Hepatocyte (in vitro differentiated cells): ENCODE data around the gene ARHGAP5. TPM values are rescaled to one million over a fixed set of nuclear protein-coding genes. Genes with fewer than 3 reads are reported as not detected.

ENCODE experiments used
- DNase-seq: peaks from one replicate; pipeline ENCODE4 v3.0.0-alpha.2; 2016; ENCODE audit warnings: low spot score
- H2AFZ ChIP-seq: fragments of 200-600 bp; sonication (generic); 2 replicates; pipeline ENCODE4 v1.6.0; 2016; ENCODE audit warnings: antibody characterized with exemption, mild to moderate bottlenecking
- H3K27ac ChIP-seq: fragments of 200-600 bp; sonication (generic); 2 replicates; pipeline ENCODE4 v1.5.1; 2016; ENCODE audit warnings: mild to moderate bottlenecking
- H3K27me3 ChIP-seq: fragments of 200-600 bp; sonication (generic); 2 replicates; pipeline ENCODE4 v1.6.1; 2016
- H3K36me3 ChIP-seq: fragments of 200-600 bp; sonication (generic); replicated peaks from 2 replicates; pipeline ENCODE4 v1.5.1; 2016; ENCODE audit warnings: low read depth; ENCODE audit not compliant: insufficient read depth
- H3K4me1 ChIP-seq: fragments of 200-600 bp; sonication (generic); 2 replicates; pipeline ENCODE4 v1.5.1; 2016; ENCODE audit warnings: mild to moderate bottlenecking, moderate library complexity; ENCODE audit not compliant: insufficient read depth
- H3K4me2 ChIP-seq: fragments of 200-600 bp; sonication (generic); 2 replicates; pipeline ENCODE4 v1.6.0; 2016
- H3K4me3 ChIP-seq: fragments of 200-600 bp; sonication (generic); 2 replicates; pipeline ENCODE4 v1.5.1; 2016; ENCODE audit warnings: mild to moderate bottlenecking
- H3K79me2 ChIP-seq: fragments of 200-600 bp; sonication (generic); 2 replicates; pipeline ENCODE4 v1.6.0; 2017; ENCODE audit warnings: mild to moderate bottlenecking
- H3K9me2 ChIP-seq: fragments of 200-600 bp; sonication (generic); replicated peaks from 2 replicates; pipeline ENCODE4 v1.6.0; 2017; ENCODE audit warnings: mild to moderate bottlenecking; ENCODE audit not compliant: insufficient read depth
- H3K9me3 ChIP-seq: fragments of 200-600 bp; sonication (generic); 2 replicates; pipeline ENCODE4 v1.5.1; 2016; ENCODE audit warnings: low read depth, mild to moderate bottlenecking
- H4K20me1 ChIP-seq: fragments of 200-600 bp; sonication (generic); 2 replicates; pipeline ENCODE4 v1.6.0; 2016; ENCODE audit warnings: mild to moderate bottlenecking; ENCODE audit not compliant: insufficient read depth, poor library complexity, severe bottlenecking
- CTCF ChIP-seq: fragments of 200-600 bp; sonication (generic); IDR thresholded peaks from 2 replicates; pipeline ENCODE4 v1.5.1; 2016; ENCODE audit warnings: antibody characterized with exemption, mild to moderate bottlenecking; ENCODE audit not compliant: poor library complexity
- EZH2 ChIP-seq: fragments of 200-600 bp; sonication (generic); IDR thresholded peaks from 2 replicates; pipeline ENCODE4 v1.6.1; 2016; ENCODE audit warnings: antibody characterized with exemption, mild to moderate bottlenecking, borderline replicate concordance
- EZH2phosphoT487 ChIP-seq: fragments of 200-600 bp; sonication (generic); IDR thresholded peaks from one replicate; pipeline ENCODE4 v1.6.1; 2018; ENCODE audit warnings: antibody characterized with exemption, mild to moderate bottlenecking, low read depth, moderate library complexity; ENCODE audit not compliant: unreplicated experiment, severe bottlenecking
- WGBS: methylation state at CpG from one replicate; pipeline ENCODE4 v1.1.6; 2016; ENCODE audit warnings: low lambda C conversion rate; ENCODE audit errors: missing lambda C conversion rate; 5-methylcytosine and 5-hydroxymethylcytosine counted together
- polyA plus RNA-seq: library from polyadenylated mRNA; unstranded; fragments of >200 nt; fragmentation: Nextera tagmentation; extraction: Ambion mirVana; gene quantifications from 2 replicates; pipeline ENCODE4 v1.2.1, GENCODE V29; 2016
- total RNA-seq: library from RNA; depleted of rRNA; stranded (reverse); fragments of >200 nt; gene quantifications from 2 replicates; pipeline ENCODE4 v1.2.3, GENCODE V29; 2014

ARHGAP5 gene
- total and polyA plus RNA-seq, 2 experiments from 2014 or later = 16.5 to 144 TPM

- Histone ChIP-seq H3K9me3 (no peaks in the 10 kb centered on the region), H3K9me2 (no peaks in the 10 kb centered on the region), H3K79me2 (no peaks in the 10 kb centered on the region), H3K36me3 (no peaks in the 10 kb centered on the region), H3K4me1 (no peaks in the 10 kb centered on the region), H2AFZ (no peak overlapping the region), H3K4me2 (no peak overlapping the region), H3K27ac (no peak overlapping the region), H3K27me3 (no peaks in the 10 kb centered on the region), H4K20me1 (no peaks in the 10 kb centered on the region), H3K4me3 (no peak overlapping the region)
- TF ChIP-seq CTCF (no peak), EZH2 (no peak), EZH2phosphoT487 (no peak)
- no peak for DNase-seq
- 91% methylated on average over 2 of the region's 2 CpGs for WGBS
Observed at GRCh38 chr14:32068708-32069107, 8.4 kb upstream of the ARHGAP5 start.

- no peak for TF ChIP-seq CTCF
- no peak for TF ChIP-seq EZH2phosphoT487
- TF ChIP-seq EZH2 = no peak
- Histone ChIP-seq H3K4me3 (no peak overlapping the region), H3K4me1 (no peaks in the 10 kb centered on the region), H4K20me1 (no peaks in the 10 kb centered on the region), H3K36me3 (no peaks in the 10 kb centered on the region), H3K27me3 (no peaks in the 10 kb centered on the region), H2AFZ (no peak overlapping the region), H3K4me2 (no peak overlapping the region), H3K9me3 (no peaks in the 10 kb centered on the region), H3K79me2 (peaks cover 14% of the 10 kb centered on the region), H3K27ac (no peak overlapping the region), H3K9me2 (no peaks in the 10 kb centered on the region)
- no peak for DNase-seq
- WGBS = 88% methylated on average over 3 of the region's 3 CpGs
Observed at GRCh38 chr14:32070282-32070681, 6.8 kb upstream of the ARHGAP5 start.

- Histone ChIP-seq H3K79me2 (peaks cover 18% of the 10 kb centered on the region), H3K36me3 (no peaks in the 10 kb centered on the region), H3K9me2 (no peaks in the 10 kb centered on the region), H3K27ac (no peak overlapping the region), H3K4me2 (no peak overlapping the region), H3K9me3 (no peaks in the 10 kb centered on the region), H4K20me1 (no peaks in the 10 kb centered on the region), H3K27me3 (no peaks in the 10 kb centered on the region), H2AFZ (no peak overlapping the region), H3K4me1 (no peaks in the 10 kb centered on the region), H3K4me3 (no peak overlapping the region)
- TF ChIP-seq EZH2phosphoT487 (no peak), CTCF (no peak), EZH2 (no peak)
- DNase-seq = no peak
- WGBS = 97% methylated on average over 1 of the region's 1 CpG
Observed at GRCh38 chr14:32072676-32073075, 4.4 kb upstream of the ARHGAP5 start.
